Stimulated activated CD4-positive, alpha-beta T cell treated with anti-CD3 and anti-CD28 coated beads, TNF-alpha, amount 100 ng/mL, for 4 hours (primary cell): Measurements from ENCODE around the gene SHB.
"Not testable (repeated sequence)": the region's sequence is repeated elsewhere in the genome, so short reads cannot be mapped to it uniquely, and the experiment has no call there.

Source experiments
- DNase-seq, 3 experiments: peaks; one replicate each; pipeline ENCODE4 v3.0.0-alpha.2; 2020; ENCODE audit warnings: low read depth in 3 of 3

SHB gene

GRCh38 chr9:37918665-37919170 is 150.3 kb downstream of the SHB start:
- DNase-seq, result no peak

- DNase-seq, result no peak
Observed at GRCh38 chr9:37917801-37918664, 151.0 kb downstream of the SHB start.

- no peak for DNase-seq
Observed at GRCh38 chr9:37917313-37917731, 151.7 kb downstream of the SHB start.

- DNase-seq, result no peak
Observed at GRCh38 chr9:37916471-37917312, 152.3 kb downstream of the SHB start.

GRCh38 chr9:37915911-37916470 is 153.0 kb downstream of the SHB start:
- DNase-seq, result no peak

GRCh38 chr9:37914701-37915358 is 154.2 kb downstream of the SHB start:
- no peak for DNase-seq

GRCh38 chr9:37914154-37914551 is 154.9 kb downstream of the SHB start:
- no peak for DNase-seq

- peak; percentile 57 to 72 (median 63) for DNase-seq
Observed at GRCh38 chr9:37913480-37914153, 155.4 kb downstream of the SHB start.

GRCh38 chr9:37911271-37911681 is 157.8 kb downstream of the SHB start:
- DNase-seq, result no peak

- no peak for DNase-seq
Observed at GRCh38 chr9:37910271-37910670, 158.8 kb downstream of the SHB start.

GRCh38 chr9:37909836-37910235 is 159.2 kb downstream of the SHB start:
- DNase-seq, result not testable (repeated sequence)

- DNase-seq, result no peak
Observed at GRCh38 chr9:37909326-37909725, 159.7 kb downstream of the SHB start.

GRCh38 chr9:37908698-37909186 is 160.3 kb downstream of the SHB start:
- no peak for DNase-seq

GRCh38 chr9:37908283-37908682 is 160.7 kb downstream of the SHB start:
- no peak for DNase-seq

GRCh38 chr9:37906312-37907239 is 162.5 kb downstream of the SHB start:
- DNase-seq, result no peak

GRCh38 chr9:37905776-37906175 is 163.3 kb downstream of the SHB start:
- DNase-seq, result no peak

- DNase-seq, result no peak
Observed at GRCh38 chr9:37905131-37905505, 163.9 kb downstream of the SHB start.

GRCh38 chr9:37904445-37905130 is 164.4 kb downstream of the SHB start:
- DNase-seq, result no peak
